H9 (cell line): ENCODE measurements around the gene GABRD. TPM values are rescaled to one million over a fixed set of nuclear protein-coding genes. Genes with fewer than 3 reads are reported as not detected.

Experiments used
- DNase-seq: peaks from one replicate; pipeline ENCODE4 v3.0.0-alpha.2; 2017
- H2AFZ ChIP-seq: one replicate; pipeline ENCODE4 v1.6.1; 2013; ENCODE audit warnings: mild to moderate bottlenecking, low read length, control low read depth, moderate library complexity
- H2AK5ac ChIP-seq: 2 replicates; pipeline ENCODE4 v1.6.1; 2013; ENCODE audit warnings: low read length, control low read depth, mixed read lengths; ENCODE audit not compliant: insufficient read length
- H2BK120ac ChIP-seq: one replicate; pipeline ENCODE4 v1.6.1; 2013; ENCODE audit warnings: low read depth, mild to moderate bottlenecking, low read length, control low read depth, inconsistent platforms; ENCODE audit not compliant: poor library complexity, severe bottlenecking
- H2BK12ac ChIP-seq: 2 replicates; pipeline ENCODE4 v1.6.1; 2013; ENCODE audit warnings: low read length, control low read depth, mixed read lengths, low read depth; ENCODE audit not compliant: insufficient read length
- H2BK15ac ChIP-seq: 2 replicates; pipeline ENCODE4 v1.6.1; 2013; ENCODE audit warnings: low read depth, low read length, control low read depth
- H2BK20ac ChIP-seq: one replicate; pipeline ENCODE4 v1.6.1; 2013; ENCODE audit warnings: low read depth, mild to moderate bottlenecking, low read length, control low read depth, inconsistent platforms; ENCODE audit not compliant: poor library complexity, severe bottlenecking
- H2BK5ac ChIP-seq: 2 replicates; pipeline ENCODE4 v1.6.1; 2013; ENCODE audit warnings: low read length, control low read depth, mixed read lengths; ENCODE audit not compliant: insufficient read length
- H3K14ac ChIP-seq: 2 replicates; pipeline ENCODE4 v1.6.1; 2013; ENCODE audit warnings: low read length, control low read depth; ENCODE audit not compliant: insufficient read depth
- H3K18ac ChIP-seq: 2 replicates; pipeline ENCODE4 v1.6.1; 2013; ENCODE audit warnings: low read depth, mild to moderate bottlenecking, mixed read lengths, low read length, control low read depth; ENCODE audit not compliant: insufficient read length
- H3K23ac ChIP-seq: 2 replicates; pipeline ENCODE4 v1.6.1; 2013; ENCODE audit warnings: low read length, control low read depth, mixed read lengths, low read depth; ENCODE audit not compliant: insufficient read length
- H3K23me2 ChIP-seq: 2 replicates; pipeline ENCODE4 v1.6.1; 2013; ENCODE audit warnings: low read depth, mild to moderate bottlenecking, mixed read lengths, low read length, control low read depth; ENCODE audit not compliant: insufficient read length, poor library complexity, severe bottlenecking
- H3K27ac ChIP-seq: 2 replicates; pipeline ENCODE4 v1.5.1; 2013; ENCODE audit warnings: low read length, control low read depth, mixed read lengths, low read depth; ENCODE audit not compliant: insufficient read length
- H3K27me3 ChIP-seq: 2 replicates; pipeline ENCODE4 v1.6.1; 2013; ENCODE audit warnings: low read length, control low read depth, inconsistent platforms; ENCODE audit not compliant: insufficient read depth
- H3K4ac ChIP-seq: 2 replicates; pipeline ENCODE4 v1.6.1; 2013; ENCODE audit warnings: low read depth, mild to moderate bottlenecking, control low read depth, inconsistent platforms, low read length, moderate library complexity
- H3K4me1 ChIP-seq: 2 replicates; pipeline ENCODE4 v1.6.1; 2013; ENCODE audit warnings: low read length, control low read depth, inconsistent platforms; ENCODE audit not compliant: insufficient read depth
- H3K4me2 ChIP-seq: 2 replicates; pipeline ENCODE4 v1.6.1; 2013; ENCODE audit warnings: low read length, control low read depth, mixed read lengths; ENCODE audit not compliant: insufficient read length, insufficient read depth
- H3K56ac ChIP-seq: 2 replicates; pipeline ENCODE4 v1.6.1; 2013; ENCODE audit warnings: low read depth, mild to moderate bottlenecking, mixed read lengths, low read length, control low read depth; ENCODE audit not compliant: insufficient read length
- H3K79me1 ChIP-seq: 2 replicates; pipeline ENCODE4 v1.6.1; 2013; ENCODE audit warnings: low read depth, mild to moderate bottlenecking, moderate library complexity, low read length, control low read depth, inconsistent platforms; ENCODE audit not compliant: insufficient read depth, poor library complexity, severe bottlenecking
- H3K79me2 ChIP-seq: 2 replicates; pipeline ENCODE4 v1.6.1; 2013; ENCODE audit warnings: low read length, control low read depth, inconsistent platforms; ENCODE audit not compliant: insufficient read depth
- H3K9ac ChIP-seq: 2 replicates; pipeline ENCODE4 v1.6.1; 2013; ENCODE audit warnings: low read length, control low read depth, mixed read lengths; ENCODE audit not compliant: insufficient read length; ENCODE audit errors: extremely low read depth
- H3K9me3 ChIP-seq: one replicate; pipeline ENCODE4 v1.6.1; 2013; ENCODE audit warnings: low read depth, low read length, inconsistent platforms; ENCODE audit not compliant: control insufficient read depth
- H3T11ph ChIP-seq: one replicate; pipeline ENCODE4 v1.6.1; 2013; ENCODE audit warnings: mild to moderate bottlenecking, low read length, control low read depth, inconsistent platforms
- H4K20me1 ChIP-seq: one replicate; pipeline ENCODE4 v1.6.1; 2013; ENCODE audit not compliant: control insufficient read depth, insufficient read length, insufficient read depth
- H4K5ac ChIP-seq: 2 replicates; pipeline ENCODE4 v1.6.1; 2013; ENCODE audit warnings: low read depth, mild to moderate bottlenecking, mixed read lengths, low read length, control low read depth; ENCODE audit not compliant: insufficient read length
- H4K8ac ChIP-seq: replicated peaks from 2 replicates; pipeline ENCODE4 v1.6.1; 2013; ENCODE audit warnings: low read length, control low read depth, mixed read lengths, low read depth; ENCODE audit not compliant: insufficient read length
- H4K91ac ChIP-seq: 2 replicates; pipeline ENCODE4 v1.6.1; 2013; ENCODE audit warnings: low read depth, mild to moderate bottlenecking, moderate library complexity, mixed read lengths, low read length, control low read depth; ENCODE audit not compliant: insufficient read length
- H3K27ac Mint-ChIP-seq, 3 experiments: 2 replicates in 2 of 3; 3 replicates in 1 of 3; pipeline ENCODE4 v1.8.0; 2020 to 2021; ENCODE audit warnings: mixed read lengths in 3 of 3, mild to moderate bottlenecking in 1 of 3, moderate library complexity in 1 of 3
- H3K27me3 Mint-ChIP-seq: 2 replicates; pipeline ENCODE4 v1.8.0; 2021; ENCODE audit warnings: low read depth, mild to moderate bottlenecking, moderate library complexity, mixed read lengths
- H3K36me3 Mint-ChIP-seq, 3 experiments: 2 replicates in 2 of 3; 3 replicates in 1 of 3; pipeline ENCODE4 v1.8.0; 2020 to 2021; ENCODE audit warnings: low read depth in 3 of 3, mixed read lengths in 3 of 3; ENCODE audit not compliant: insufficient read depth in 1 of 3
- H3K4me1 Mint-ChIP-seq, 2 experiments: 2 replicates each; pipeline ENCODE4 v1.8.0; 2020; ENCODE audit warnings: mixed read lengths in 2 of 2
- H3K4me3 Mint-ChIP-seq, 2 experiments: 2 replicates in 1 of 2; 3 replicates in 1 of 2; pipeline ENCODE4 v1.8.0; 2020 to 2021; ENCODE audit warnings: mild to moderate bottlenecking in 2 of 2, mixed read lengths in 2 of 2, moderate library complexity in 1 of 2
- H3K9me3 Mint-ChIP-seq, 2 experiments: 2 replicates in 1 of 2; 3 replicates in 1 of 2; pipeline ENCODE4 v1.8.0; 2020; ENCODE audit warnings: mild to moderate bottlenecking in 2 of 2, mixed read lengths in 2 of 2, moderate library complexity in 1 of 2
- CTCF ChIP-seq: fragments of 200-600 bp; sonication (generic); conservative IDR thresholded peaks from 3 replicates; pipeline ENCODE4 v1.8.0; 2021; ENCODE audit warnings: antibody characterized with exemption, mild to moderate bottlenecking
- WGBS: extraction: QIAGEN DNeasy Blood & Tissue Kit; methylation state at CpG from one replicate; pipeline ENCODE4 v1.1.7; 2013; ENCODE audit warnings: missing lambda C conversion rate, low lambda C conversion rate, mixed read lengths; ENCODE audit not compliant: insufficient read length; ENCODE audit errors: extremely low coverage; 5-methylcytosine and 5-hydroxymethylcytosine counted together
- total RNA-seq: library from RNA; stranded (reverse); gene quantifications from 2 replicates; pipeline ENCODE4 v1.2.1, GENCODE V29; 2021

GABRD gene
- total RNA-seq, 1 experiment from 2014 or later: 0.59 TPM

- Histone ChIP-seq H3T11ph (no peak overlapping the region), H3K79me1 (no peaks in the 10 kb centered on the region), H3K9ac (no peak overlapping the region), H2AFZ (no peak overlapping the region), H2BK12ac (no peak overlapping the region), H3K4me2 (no peak overlapping the region), H2BK5ac (no peak overlapping the region), H3K27ac (no peak overlapping the region), H3K56ac (no peak overlapping the region), H3K4ac (no peak overlapping the region), H2BK15ac (no peak overlapping the region), H2BK120ac (no peak overlapping the region), H3K27me3 (no peaks in the 10 kb centered on the region), H4K8ac (no peak overlapping the region), H3K23ac (no peak overlapping the region), H2BK20ac (no peak overlapping the region), H3K23me2 (no peaks in the 10 kb centered on the region), H3K4me1 (no peaks in the 10 kb centered on the region), H4K5ac (no peak overlapping the region), H3K14ac (no peak overlapping the region; the same call in 1 of the 2 replicates), H2AK5ac (no peak overlapping the region), H3K18ac (no peak overlapping the region), H4K91ac (no peak overlapping the region), H3K79me2 (no peaks in the 10 kb centered on the region), H3K9me3 (no peaks in the 10 kb centered on the region), H4K20me1 (no peaks in the 10 kb centered on the region)
- TF ChIP-seq CTCF: no peak
- Mint-ChIP-seq H3K4me1 (peaks cover 0 to 9% of the 10 kb centered on the region in 2 experiments; a peak in 2 of 4 replicates), H3K9me3 (no peaks in the 10 kb centered on the region), H3K36me3 (no peaks in the 10 kb centered on the region), H3K27me3 (no peaks in the 10 kb centered on the region), H3K27ac (no peak overlapping the region), H3K4me3 (no peak overlapping the region)
- DNase-seq: no peak
- WGBS: no CpG with 5 or more reads among the region's 33 CpGs
Measured at GRCh38 chr1:2031546-2032540, 12.7 kb downstream of the GABRD start.
